Bronchial epithelial cell (primary cell): ENCODE measurements around the gene LRMDA. TPM values are rescaled to one million over a fixed set of nuclear protein-coding genes. Genes with fewer than 3 reads are reported as not detected.

Source experiments
- DNase-seq: peaks from one replicate; pipeline ENCODE4 v3.0.0-alpha.2; 2010; ENCODE audit warnings: low read depth
- FAIRE-seq: peaks from 2 replicates; lab custom pipeline; 2011; peaks lifted over from hg19 to GRCh38; lab: Jason Lieb, UNC
- H3K27me3 ChIP-seq: 2 replicates; pipeline ENCODE4 v1.5.1; 2011; ENCODE audit warnings: low read length; ENCODE audit not compliant: control insufficient read depth, insufficient read depth
- H3K36me3 ChIP-seq: 2 replicates; pipeline ENCODE4 v1.5.1; 2011; ENCODE audit warnings: low read length; ENCODE audit not compliant: control insufficient read depth, insufficient read depth
- H3K4me3 ChIP-seq: 2 replicates; pipeline ENCODE4 v1.5.1; 2011; ENCODE audit warnings: mild to moderate bottlenecking, low read depth, low read length, control low read depth
- total RNA-seq: library from RNA; depleted of rRNA; stranded (reverse); fragments of >200 nt; gene quantifications from 2 replicates; pipeline ENCODE4 v1.2.1, GENCODE V29; 2014
- TF ChIP-seq, protein P1 (sequence below): IDR thresholded peaks from 2 replicates; pipeline ENCODE4 v1.5.1; 2011; ENCODE audit warnings: mild to moderate bottlenecking, moderate library complexity, low read length, control low read depth, inconsistent platforms; ENCODE audit not compliant: insufficient read depth, severe bottlenecking

LRMDA gene
- total RNA-seq, 1 donor from 2014 or later: 1.6 TPM

DNA sequence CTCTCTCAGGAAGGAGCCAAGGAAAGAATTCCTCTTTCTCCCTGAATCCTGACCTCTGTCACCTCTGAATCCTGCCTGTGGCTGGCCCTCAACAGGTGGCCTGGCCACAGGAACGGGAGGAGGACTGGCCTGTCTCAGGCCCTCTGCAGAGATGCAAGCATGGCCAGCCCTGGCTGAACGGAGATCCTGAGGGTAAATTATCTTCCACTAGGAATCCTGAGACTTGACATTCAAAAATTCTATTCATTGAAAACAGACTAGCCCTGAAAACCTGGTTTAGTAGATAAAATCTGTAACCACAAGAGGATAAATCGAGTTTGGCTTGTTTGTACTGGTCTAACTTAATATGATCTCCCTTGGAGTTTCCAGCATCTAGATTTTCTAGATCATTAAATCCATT is 579.3 kb downstream of the LRMDA start:
- TF ChIP-seq, protein P1, sequence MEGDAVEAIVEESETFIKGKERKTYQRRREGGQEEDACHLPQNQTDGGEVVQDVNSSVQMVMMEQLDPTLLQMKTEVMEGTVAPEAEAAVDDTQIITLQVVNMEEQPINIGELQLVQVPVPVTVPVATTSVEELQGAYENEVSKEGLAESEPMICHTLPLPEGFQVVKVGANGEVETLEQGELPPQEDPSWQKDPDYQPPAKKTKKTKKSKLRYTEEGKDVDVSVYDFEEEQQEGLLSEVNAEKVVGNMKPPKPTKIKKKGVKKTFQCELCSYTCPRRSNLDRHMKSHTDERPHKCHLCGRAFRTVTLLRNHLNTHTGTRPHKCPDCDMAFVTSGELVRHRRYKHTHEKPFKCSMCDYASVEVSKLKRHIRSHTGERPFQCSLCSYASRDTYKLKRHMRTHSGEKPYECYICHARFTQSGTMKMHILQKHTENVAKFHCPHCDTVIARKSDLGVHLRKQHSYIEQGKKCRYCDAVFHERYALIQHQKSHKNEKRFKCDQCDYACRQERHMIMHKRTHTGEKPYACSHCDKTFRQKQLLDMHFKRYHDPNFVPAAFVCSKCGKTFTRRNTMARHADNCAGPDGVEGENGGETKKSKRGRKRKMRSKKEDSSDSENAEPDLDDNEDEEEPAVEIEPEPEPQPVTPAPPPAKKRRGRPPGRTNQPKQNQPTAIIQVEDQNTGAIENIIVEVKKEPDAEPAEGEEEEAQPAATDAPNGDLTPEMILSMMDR: no peak
- no peaks in the 10 kb centered on the region for H3K36me3 ChIP-seq
- no peak for FAIRE-seq
- no peaks in the 10 kb centered on the region for H3K27me3 ChIP-seq
- no peak for DNase-seq
- no peak overlapping the region for H3K4me3 ChIP-seq

- no peak overlapping the region for H3K4me3 ChIP-seq
- FAIRE-seq (no peak), DNase-seq (no peak)
- no peaks in the 10 kb centered on the region for H3K36me3 ChIP-seq
- no peaks in the 10 kb centered on the region for H3K27me3 ChIP-seq
- TF ChIP-seq, protein P1: no peak
These were observed 581.4 kb downstream of the LRMDA start for GRCh38 chr10:76012716-76013327.

DNA sequence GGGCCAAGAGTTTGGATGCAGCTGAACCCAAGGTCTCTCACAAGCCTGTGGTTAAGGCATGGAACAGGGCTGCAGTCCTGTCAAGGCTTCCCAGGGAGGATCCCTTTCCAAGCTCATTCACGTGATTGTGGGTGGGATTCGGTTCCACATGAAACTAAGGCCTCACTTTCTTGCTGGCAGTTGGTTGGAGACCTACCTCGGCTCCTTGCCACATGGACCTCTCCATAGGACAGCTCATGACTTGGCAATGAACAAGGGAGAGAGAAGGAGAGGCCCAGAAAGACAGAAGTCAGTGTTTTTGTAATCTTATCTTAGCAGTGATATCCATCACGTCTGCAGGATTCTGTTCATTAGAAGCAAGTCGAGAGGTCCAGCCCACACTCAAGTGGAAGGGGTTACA is 583.8 kb downstream of the LRMDA start:
- no peaks in the 10 kb centered on the region for H3K27me3 ChIP-seq
- FAIRE-seq (peak; percentile 32), DNase-seq (no peak)
- TF ChIP-seq, protein P1: no peak
- H3K36me3 ChIP-seq: no peaks in the 10 kb centered on the region
- no peak overlapping the region for H3K4me3 ChIP-seq

DNA sequence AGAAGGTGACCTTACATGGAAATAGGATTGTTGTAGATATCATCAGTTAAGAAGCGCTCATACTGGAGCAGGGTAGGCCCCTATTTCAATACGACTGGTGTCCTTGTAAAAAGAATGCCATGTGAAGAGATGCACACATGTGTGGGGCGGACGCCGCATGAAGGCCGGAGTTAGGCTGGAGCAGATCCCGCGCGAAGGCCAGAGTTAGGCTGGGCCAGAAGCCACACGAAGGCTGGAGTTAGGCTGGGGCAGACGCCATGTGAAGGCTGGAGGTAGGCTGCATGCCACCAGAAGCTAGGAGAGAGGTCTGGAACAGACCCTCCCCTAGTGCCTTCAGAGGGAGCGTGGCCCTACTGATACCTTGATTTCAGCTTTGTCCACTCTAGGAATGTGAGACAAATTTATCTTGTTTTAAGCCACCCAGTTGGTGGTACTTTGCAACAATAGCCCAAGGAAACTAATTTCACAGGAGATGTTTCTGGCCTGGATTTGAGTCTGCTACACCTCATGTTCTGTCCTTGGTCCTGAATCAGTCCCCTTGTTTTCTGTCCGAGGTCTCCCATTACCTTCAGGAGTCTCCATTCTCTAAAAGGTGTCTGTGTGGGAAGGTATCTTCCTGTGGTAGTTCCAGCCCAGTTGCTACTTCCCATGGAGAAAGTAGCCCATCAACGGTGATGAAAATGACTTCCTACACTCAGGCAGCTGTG is 585.8 kb downstream of the LRMDA start:
- Histone ChIP-seq H3K4me3 (no peak overlapping the region), H3K36me3 (no peaks in the 10 kb centered on the region), H3K27me3 (no peaks in the 10 kb centered on the region)
- TF ChIP-seq, protein P1: no peak
- DNase-seq: no peak
- no peak for FAIRE-seq

DNA sequence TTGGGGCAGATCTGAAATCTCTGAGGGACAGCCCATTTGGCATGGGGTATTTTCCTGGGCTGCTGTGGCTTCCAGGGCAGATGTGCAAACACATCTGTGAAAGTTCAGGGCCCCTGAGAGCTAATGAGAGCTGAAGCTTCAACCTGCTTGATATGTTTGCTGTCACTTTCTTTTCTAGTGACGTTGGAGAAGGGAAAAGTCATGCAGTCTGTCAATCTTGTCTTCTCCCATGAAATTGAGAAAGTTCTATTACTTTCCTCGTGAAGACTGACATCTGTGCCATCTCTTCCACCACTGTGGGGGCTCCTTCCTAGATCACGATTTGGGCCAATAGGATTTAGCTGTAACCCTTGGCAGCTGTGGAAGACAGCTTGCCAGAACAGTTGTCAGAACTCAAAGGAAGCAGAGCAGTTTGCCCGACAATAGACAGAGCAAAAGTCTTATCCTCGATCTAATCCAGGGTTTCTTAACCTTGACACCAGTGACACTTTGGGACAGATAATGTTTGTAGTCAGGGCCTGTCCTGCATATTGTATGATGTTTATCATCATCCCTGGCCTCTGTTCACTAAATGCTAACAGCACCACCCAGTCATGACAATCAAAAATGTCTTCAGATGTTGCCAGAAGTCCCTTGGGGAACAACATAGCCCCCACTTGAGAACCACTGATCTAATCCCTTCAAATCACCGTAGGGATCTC is 586.5 kb downstream of the LRMDA start:
- TF ChIP-seq, protein P1: no peak
- DNase-seq (no peak), FAIRE-seq (no peak)
- Histone ChIP-seq H3K27me3 (no peaks in the 10 kb centered on the region), H3K4me3 (no peak overlapping the region), H3K36me3 (no peaks in the 10 kb centered on the region)
